ENCODE results near the gene ATP2A2. TPM values are rescaled to one million over a fixed set of nuclear protein-coding genes. Genes with fewer than 3 reads are reported as not detected.

The ATP2A2 gene
- total and polyA plus RNA-seq, 2 donors (not counting 1 experiment from before 2014, with no cell fraction given), result 35.3 to 68.2 TPM

DNA sequence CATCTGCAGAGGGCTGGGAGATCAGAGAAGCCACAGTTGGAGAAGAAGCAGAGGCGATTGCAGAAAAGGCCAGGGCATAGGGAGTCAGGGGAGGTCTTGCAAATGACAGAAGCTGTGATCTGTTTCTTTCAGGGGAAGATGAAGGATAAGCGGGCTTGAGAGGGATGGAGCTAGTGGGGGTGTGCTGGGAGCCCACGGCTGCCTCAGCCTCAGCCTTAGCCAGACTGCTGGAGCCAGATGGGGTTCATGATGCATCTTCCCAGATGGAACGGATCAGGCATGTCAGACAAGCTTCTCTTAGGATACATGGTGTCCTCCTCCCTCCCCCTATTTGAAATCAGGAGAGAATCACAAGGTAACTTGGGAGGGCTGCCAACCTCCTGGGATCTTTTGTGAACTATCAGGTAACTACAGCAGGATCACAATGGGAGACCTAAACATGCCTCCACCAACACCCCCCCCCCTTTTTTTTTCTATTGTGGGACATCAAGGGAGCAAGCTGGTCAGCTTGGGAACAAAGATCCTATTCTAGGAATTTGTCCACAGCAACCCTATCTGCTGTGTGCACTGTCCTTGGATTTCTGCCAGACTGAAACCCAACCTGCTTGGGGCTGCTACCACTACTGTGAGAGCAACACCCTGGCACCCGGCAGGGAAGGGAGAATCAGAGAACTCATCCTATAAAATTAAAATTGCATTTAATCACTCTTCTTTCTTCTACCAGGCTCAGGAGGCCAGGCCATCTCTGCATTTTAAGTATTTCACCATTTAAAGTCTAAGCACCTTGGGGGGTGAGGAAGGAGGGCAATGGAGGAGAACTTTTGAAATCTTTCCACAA, 10.7 kb upstream of the ATP2A2 start:
- H3K9me3 ChIP-seq (ENCODE audit: control extremely low read depth in 1 of 3, control insufficient read depth in 2 of 3, insufficient read depth in 1 of 3, low read length in 2 of 3), result no peaks in the 10 kb centered on the region
- no peak overlapping the region for H3K4me2 ChIP-seq (replicated peaks; ENCODE audit: low read depth, low read length, poor library complexity, severe bottlenecking)
- POLR2A ChIA-PET, result no interaction called here
- DNase-seq, result no peak
- ATAC-seq (ENCODE audit: low read depth), result no peak
- Mint-ChIP-seq H3K9me3 (ENCODE audit: insufficient read depth) (no peaks in the 10 kb centered on the region), H3K27ac (no peak overlapping the region), H3K4me3 (no peak overlapping the region), H3K27me3 (peaks cover 28% of the 10 kb centered on the region), H3K4me1 (no peaks in the 10 kb centered on the region)
- no peak overlapping the region for H3K27ac ChIP-seq (ENCODE audit: low read length in 2 of 2)
- H3K9ac ChIP-seq (ENCODE audit: low read length), result no peak overlapping the region
- H3K79me2 ChIP-seq (ENCODE audit: control insufficient read depth, insufficient read depth, low read length), result no peaks in the 10 kb centered on the region
- no peak overlapping the region for H3K4me3 ChIP-seq (ENCODE audit: control extremely low read depth in 1 of 5, extremely low read depth in 1 of 5, insufficient read depth in 1 of 5, low read depth in 2 of 5, low read length in 4 of 5)
- no peaks in the 10 kb centered on the region for H3K4me1 ChIP-seq (ENCODE audit: control insufficient read depth in 2 of 2, insufficient read depth in 2 of 2, low read length in 2 of 2)
- no peak overlapping the region for H2AFZ ChIP-seq (ENCODE audit: insufficient read depth, low read depth, low read length, poor library complexity, severe bottlenecking)
- H4K20me1 ChIP-seq (ENCODE audit: control insufficient read depth, insufficient read depth, low read length, poor library complexity, severe bottlenecking), result no peaks in the 10 kb centered on the region
- WGBS (ENCODE audit: insufficient coverage), result 72% methylated on average over 5 of the region's 5 CpGs
- CTCF ChIA-PET, result interaction anchor here (0.5 kb wide), 1 partner anchor 171 kb away, joined by 3 read pairs; no protein-coding TSS in a partner anchor
- no peaks in the 10 kb centered on the region for H3K36me3 ChIP-seq (replicated peaks in 1 of 2; ENCODE audit: control extremely low read depth in 1 of 2, control insufficient read depth in 1 of 2, extremely low read depth in 1 of 2, insufficient read depth in 2 of 2, low read length in 1 of 2)
- intact Hi-C loops (cut with micrococcal nuclease), result no loop called here
- peaks cover 0 to 5% (median 2%) of the 10 kb centered on the region in 4 experiments for H3K27me3 ChIP-seq (replicated peaks in 1 of 4; ENCODE audit: control extremely low read depth in 1 of 4, control insufficient read depth in 3 of 4, insufficient read depth in 4 of 4, low read length in 3 of 4)
- no peak for TF ChIP-seq EZH2 (IDR thresholded peaks at IDR 0.05; ENCODE audit: borderline replicate concordance, insufficient read depth, low read depth, low read length, poor library complexity, severe bottlenecking)
- TF ChIP-seq, protein P1, sequence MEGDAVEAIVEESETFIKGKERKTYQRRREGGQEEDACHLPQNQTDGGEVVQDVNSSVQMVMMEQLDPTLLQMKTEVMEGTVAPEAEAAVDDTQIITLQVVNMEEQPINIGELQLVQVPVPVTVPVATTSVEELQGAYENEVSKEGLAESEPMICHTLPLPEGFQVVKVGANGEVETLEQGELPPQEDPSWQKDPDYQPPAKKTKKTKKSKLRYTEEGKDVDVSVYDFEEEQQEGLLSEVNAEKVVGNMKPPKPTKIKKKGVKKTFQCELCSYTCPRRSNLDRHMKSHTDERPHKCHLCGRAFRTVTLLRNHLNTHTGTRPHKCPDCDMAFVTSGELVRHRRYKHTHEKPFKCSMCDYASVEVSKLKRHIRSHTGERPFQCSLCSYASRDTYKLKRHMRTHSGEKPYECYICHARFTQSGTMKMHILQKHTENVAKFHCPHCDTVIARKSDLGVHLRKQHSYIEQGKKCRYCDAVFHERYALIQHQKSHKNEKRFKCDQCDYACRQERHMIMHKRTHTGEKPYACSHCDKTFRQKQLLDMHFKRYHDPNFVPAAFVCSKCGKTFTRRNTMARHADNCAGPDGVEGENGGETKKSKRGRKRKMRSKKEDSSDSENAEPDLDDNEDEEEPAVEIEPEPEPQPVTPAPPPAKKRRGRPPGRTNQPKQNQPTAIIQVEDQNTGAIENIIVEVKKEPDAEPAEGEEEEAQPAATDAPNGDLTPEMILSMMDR (IDR thresholded peaks at IDR 0.05), result no peak

DNA sequence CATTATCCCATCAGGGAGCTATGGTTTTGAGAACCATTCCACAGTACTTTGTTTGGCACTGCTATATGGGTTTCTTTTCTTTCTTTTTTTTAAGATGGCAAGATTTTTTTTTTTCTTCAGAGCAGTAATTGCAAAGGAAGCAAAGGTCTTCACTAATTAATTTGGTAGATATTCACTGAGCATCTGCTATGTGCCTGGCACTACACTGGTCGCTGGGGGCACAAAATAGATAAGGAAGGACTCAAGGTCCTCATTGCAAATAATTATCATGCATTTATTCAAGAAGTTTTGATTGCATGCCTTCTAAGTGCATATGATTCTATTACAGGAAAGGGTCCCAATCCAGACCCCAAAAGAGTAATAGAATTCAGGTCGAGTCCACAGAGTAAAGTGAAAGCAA, 10.0 kb upstream of the ATP2A2 start:
- Histone ChIP-seq H3K27ac (ENCODE audit: low read length in 2 of 2) (no peak overlapping the region), H3K79me2 (ENCODE audit: control insufficient read depth, insufficient read depth, low read length) (no peaks in the 10 kb centered on the region), H2AFZ (ENCODE audit: insufficient read depth, low read depth, low read length, poor library complexity, severe bottlenecking) (no peak overlapping the region), H3K9ac (ENCODE audit: low read length) (no peak overlapping the region), H3K36me3 (replicated peaks in 1 of 2; ENCODE audit: control extremely low read depth in 1 of 2, control insufficient read depth in 1 of 2, extremely low read depth in 1 of 2, insufficient read depth in 2 of 2, low read length in 1 of 2) (no peaks in the 10 kb centered on the region), H3K4me2 (replicated peaks; ENCODE audit: low read depth, low read length, poor library complexity, severe bottlenecking) (no peak overlapping the region), H4K20me1 (ENCODE audit: control insufficient read depth, insufficient read depth, low read length, poor library complexity, severe bottlenecking) (no peaks in the 10 kb centered on the region), H3K4me3 (ENCODE audit: control extremely low read depth in 1 of 5, extremely low read depth in 1 of 5, insufficient read depth in 1 of 5, low read depth in 2 of 5, low read length in 4 of 5) (no peak overlapping the region), H3K9me3 (ENCODE audit: control extremely low read depth in 1 of 3, control insufficient read depth in 2 of 3, insufficient read depth in 1 of 3, low read length in 2 of 3) (no peaks in the 10 kb centered on the region), H3K4me1 (ENCODE audit: control insufficient read depth in 2 of 2, insufficient read depth in 2 of 2, low read length in 2 of 2) (no peaks in the 10 kb centered on the region), H3K27me3 (replicated peaks in 1 of 4; ENCODE audit: control extremely low read depth in 1 of 4, control insufficient read depth in 3 of 4, insufficient read depth in 4 of 4, low read length in 3 of 4) (peaks cover 0 to 5% (median 2%) of the 10 kb centered on the region in 4 experiments)
- CTCF ChIA-PET, result no interaction called here
- Mint-ChIP-seq H3K27ac (no peak overlapping the region), H3K27me3 (peaks cover 28% of the 10 kb centered on the region), H3K9me3 (ENCODE audit: insufficient read depth) (no peaks in the 10 kb centered on the region), H3K4me3 (no peak overlapping the region), H3K4me1 (no peaks in the 10 kb centered on the region)
- TF ChIP-seq, protein P1 (IDR thresholded peaks at IDR 0.05), result no peak
- TF ChIP-seq EZH2 (IDR thresholded peaks at IDR 0.05; ENCODE audit: borderline replicate concordance, insufficient read depth, low read depth, low read length, poor library complexity, severe bottlenecking), result no peak
- intact Hi-C loops (cut with micrococcal nuclease), result no loop called here
- no peak for ATAC-seq (ENCODE audit: low read depth)
- 100% methylated on average over 1 of the region's 2 CpGs for WGBS (ENCODE audit: insufficient coverage)
- POLR2A ChIA-PET, result no interaction called here
- no peak for DNase-seq

All from B cell (primary cell).